Measurements from ENCODE around the gene SUPT7L. TPM values are rescaled to one million over a fixed set of nuclear protein-coding genes. Genes with fewer than 3 reads are reported as not detected.

The SUPT7L gene
- total and polyA plus RNA-seq, 2 of the 13 experiments (the other 11 are each of a cell fraction or from before 2014, with no cell fraction given): 32.9 to 77.5 TPM

DNA sequence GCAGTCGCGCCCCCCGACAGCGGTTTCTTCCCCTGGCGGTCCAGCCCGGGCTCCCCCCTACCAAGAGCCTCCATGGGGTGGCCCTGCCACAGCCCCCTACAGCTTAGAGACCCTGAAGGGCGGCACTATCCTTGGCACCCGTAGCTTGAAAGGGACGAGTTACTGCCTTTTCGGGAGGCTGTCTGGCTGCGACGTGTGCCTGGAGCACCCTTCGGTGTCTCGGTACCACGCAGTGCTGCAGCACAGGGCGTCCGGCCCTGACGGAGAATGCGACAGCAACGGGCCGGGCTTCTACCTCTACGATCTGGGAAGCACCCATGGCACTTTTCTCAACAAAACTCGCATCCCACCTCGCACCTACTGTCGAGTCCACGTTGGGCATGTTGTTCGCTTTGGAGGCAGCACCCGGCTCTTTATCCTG is 750 bp upstream of the SUPT7L start:
- peaks cover 46% of the 10 kb centered on the region for H3K79me2 ChIP-seq (ENCODE audit: insufficient read depth, low read length)
- peak overlapping the region; percentile 90 for H3K9ac ChIP-seq (ENCODE audit: insufficient read depth, low read depth, low read length)
- peaks cover 18 to 42% of the 10 kb centered on the region in 2 experiments for H3K36me3 ChIP-seq (replicated peaks in 1 of 2; ENCODE audit: control insufficient read depth in 1 of 2, insufficient read depth in 2 of 2, low read length in 2 of 2)
- peak overlapping the region; percentile 56 for H2AFZ ChIP-seq (ENCODE audit: low read length)
- H3K9me3 ChIP-seq (ENCODE audit: low read length): no peaks in the 10 kb centered on the region
- FAIRE-seq (no peak), DNase-seq (ENCODE audit: low spot score) (no peak), ATAC-seq (peak; percentile 76)
- peak overlapping the region; percentile 81 to 94 (median 84) for H3K4me3 ChIP-seq (replicated peaks in 1 of 3; ENCODE audit: insufficient read depth in 1 of 3, low read depth in 2 of 3, low read length in 3 of 3)
- intact Hi-C loops (cut with micrococcal nuclease; ENCODE audit: unreplicated experiment) (loop anchor here (5.0 kb wide), 2 partner anchors 37 to 257 kb away; partner anchors contain the start of genes CCDC121, GPN1 and PPM1G), in situ Hi-C loops (cut with HindIII; ENCODE audit: extremely low pct_ligation_motif_present, low pct_unique_long_range_greater_than_20kb) (no loop called here)
- H3K27me3 ChIP-seq (ENCODE audit: control insufficient read depth in 1 of 2, insufficient read depth in 2 of 2, low read length in 2 of 2): no peaks in the 10 kb centered on the region; a peak in 1 of 5 replicates
- CTCF ChIA-PET (ENCODE audit: low intra/inter-chr PET ratio, low total read pairs): interaction anchor here (1.8 kb wide), 1 partner anchor 19 kb away, joined by 8 read pairs; no protein-coding TSS in a partner anchor
- POLR2A ChIA-PET: interaction anchor here (1.0 to 2.3 kb wide), 9 partner anchors 11 to 744 kb away, joined by 3 to 26 read pairs (median 6); partner anchors contain the start of genes NRBP1, PPM1G and ZNF512
- H3K4me1 ChIP-seq (ENCODE audit: insufficient read depth, low read length): peaks cover 28% of the 10 kb centered on the region
- H4K20me1 ChIP-seq (ENCODE audit: insufficient read depth, low read length): no peaks in the 10 kb centered on the region
- peak overlapping the region; percentile 83 for H3K27ac ChIP-seq (ENCODE audit: extremely low read length, insufficient read depth, low read length)
- BruUV-seq (replicated peaks): no TSS peak
- peak overlapping the region; percentile 87 for H3K4me2 ChIP-seq (ENCODE audit: low read depth, low read length)
- WGBS (ENCODE audit: low lambda C conversion rate): 3% methylated on average over 19 of the region's 28 CpGs
- TF ChIP-seq ZFP90 (CRISPR knock-in tag; IDR thresholded peaks at IDR 0.05; ENCODE audit: borderline replicate concordance): no peak
- TF ChIP-seq ZNF558 (CRISPR knock-in tag; IDR thresholded peaks at IDR 0.05; ENCODE audit: borderline replicate concordance): peak; percentile 69; the same call in 1 of the 2 replicates
- TF ChIP-seq SMAD9 (CRISPR knock-in tag; IDR thresholded peaks at IDR 0.05): 0 out of 2 replicates have a peak, but pooled peaks have one; percentile 33
- TF ChIP-seq TEAD2 (CRISPR knock-in tag; IDR thresholded peaks at IDR 0.05): no peak
- TF ChIP-seq ZSCAN25 (CRISPR knock-in tag; IDR thresholded peaks at IDR 0.05): 0 out of 2 replicates have a peak, but pooled peaks have one; percentile 7
- TF ChIP-seq, protein P1, sequence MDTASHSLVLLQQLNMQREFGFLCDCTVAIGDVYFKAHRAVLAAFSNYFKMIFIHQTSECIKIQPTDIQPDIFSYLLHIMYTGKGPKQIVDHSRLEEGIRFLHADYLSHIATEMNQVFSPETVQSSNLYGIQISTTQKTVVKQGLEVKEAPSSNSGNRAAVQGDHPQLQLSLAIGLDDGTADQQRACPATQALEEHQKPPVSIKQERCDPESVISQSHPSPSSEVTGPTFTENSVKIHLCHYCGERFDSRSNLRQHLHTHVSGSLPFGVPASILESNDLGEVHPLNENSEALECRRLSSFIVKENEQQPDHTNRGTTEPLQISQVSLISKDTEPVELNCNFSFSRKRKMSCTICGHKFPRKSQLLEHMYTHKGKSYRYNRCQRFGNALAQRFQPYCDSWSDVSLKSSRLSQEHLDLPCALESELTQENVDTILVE (CRISPR knock-in tag; IDR thresholded peaks at IDR 0.05): no peak
- TF ChIP-seq AGO2 (optimal IDR thresholded peaks at IDR 0.05; ENCODE audit: low read depth, low read length): peak; percentile 23
- peak; percentile 43; the same call in 1 of the 2 replicates for TF ChIP-seq ZC3H13 (CRISPR knock-in tag; IDR thresholded peaks at IDR 0.05)
- no peak for TF ChIP-seq HDAC2 (CRISPR knock-in tag; IDR thresholded peaks at IDR 0.05)
- 0 out of 2 replicates have a peak, but pooled peaks have one; percentile 38 for TF ChIP-seq ZNF143 (CRISPR knock-in tag; IDR thresholded peaks at IDR 0.05)
- 0 out of 2 replicates have a peak, but pooled peaks have one; percentile 4 for TF ChIP-seq ZNF451 (CRISPR knock-in tag; IDR thresholded peaks at IDR 0.05)
- TF ChIP-seq KDM5A (IDR thresholded peaks at IDR 0.05; ENCODE audit: borderline replicate concordance, low read length): peak; percentile 86
- TF ChIP-seq MXD4 (CRISPR knock-in tag; IDR thresholded peaks at IDR 0.05): peak; percentile 3; the same call in 1 of the 2 replicates
- peak; percentile 30 for TF ChIP-seq SRSF1 (optimal IDR thresholded peaks at IDR 0.05; ENCODE audit: low read depth, low read length)
- TF ChIP-seq RBM39 (IDR thresholded peaks at IDR 0.05; ENCODE audit: low read depth, low read length, poor library complexity, severe bottlenecking): peak; percentile 23
- peak; percentile 60; the same call in 1 of the 2 replicates for TF ChIP-seq NFE2L1 (CRISPR knock-in tag; IDR thresholded peaks at IDR 0.05; ENCODE audit: borderline replicate concordance)
- no peak for TF ChIP-seq ZNF441 (CRISPR knock-in tag; IDR thresholded peaks at IDR 0.05; ENCODE audit: borderline replicate concordance)
- TF ChIP-seq NFRKB (IDR thresholded peaks at IDR 0.05): no peak
- TF ChIP-seq TBX2 (CRISPR knock-in tag; IDR thresholded peaks at IDR 0.05; ENCODE audit: borderline replicate concordance): peak; percentile 7; the same call in 1 of the 2 replicates
- TF ChIP-seq MEIS2 (CRISPR knock-in tag; IDR thresholded peaks at IDR 0.05): peak; percentile 12; the same call in 1 of the 2 replicates
- no peak for TF ChIP-seq ZNF724P (CRISPR knock-in tag; IDR thresholded peaks at IDR 0.05; ENCODE audit: borderline replicate concordance)
- TF ChIP-seq ZNF619 (CRISPR knock-in tag; IDR thresholded peaks at IDR 0.05): peak; percentile 75; the same call in 1 of the 2 replicates
- no peak for TF ChIP-seq ZBTB21 (CRISPR knock-in tag; IDR thresholded peaks at IDR 0.05)
- no peak for TF ChIP-seq RNF2 (conservative IDR thresholded peaks at IDR 0.05; ENCODE audit: low read depth)
- TF ChIP-seq ZNF564 (CRISPR knock-in tag; IDR thresholded peaks at IDR 0.05): no peak
- peak; percentile 80; the same call in 1 of the 2 replicates for TF ChIP-seq ZNF33B (CRISPR knock-in tag; IDR thresholded peaks at IDR 0.05)
